IMR-90 (cell line): ENCODE results near the gene HS3ST5. TPM values are rescaled to one million over a fixed set of nuclear protein-coding genes. Genes with fewer than 3 reads are reported as not detected.

Source experiments
- ATAC-seq: fragments of 200-7000 bp; cut with Tn5 transposase; 2 replicates; pipeline ENCODE4 v1.9.1; 2020; ENCODE audit warnings: low read depth, mild to moderate bottlenecking, moderate library complexity
- BruUV-seq: library from RNA; stranded (reverse); fragments of 400-500 nt; replicated peaks from 2 replicates; lab custom pipeline; 2021; lab: Mats Ljungman, UMichigan
- CTCF ChIA-PET: fragments of 300-600 bp; formaldehyde crosslinking; extraction: SDS; loops from one replicate; lab custom pipeline; 2021; ENCODE audit warnings: antibody characterized with exemption; lab: Yijun Ruan, JAX
- POLR2A ChIA-PET: fragments of 300-600 bp; sonication (Branson Sonifier 250); formaldehyde crosslinking; loops from one replicate; lab custom pipeline; 2022; ENCODE audit warnings: antibody characterized with exemption; ENCODE audit not compliant: unreplicated experiment; lab: Charles Lee
- DNase-seq: peaks from one replicate; pipeline ENCODE4 v3.0.0; 2013
- H2AFZ ChIP-seq: replicated peaks from 2 replicates; pipeline ENCODE3; 2013; ENCODE audit warnings: low read length, mild to moderate bottlenecking; ENCODE audit not compliant: poor library complexity
- H2AK5ac ChIP-seq: 2 replicates; pipeline ENCODE4 v1.6.1; 2013; ENCODE audit warnings: low read depth, low read length, inconsistent platforms
- H2AK9ac ChIP-seq: replicated peaks from 2 replicates; pipeline ENCODE3; 2013; ENCODE audit warnings: mild to moderate bottlenecking, low read depth, low read length, moderate library complexity; ENCODE audit not compliant: poor library complexity
- H2BK120ac ChIP-seq: 2 replicates; pipeline ENCODE4 v1.6.1; 2013; ENCODE audit warnings: low read depth, low read length, inconsistent platforms
- H2BK15ac ChIP-seq: 3 replicates; pipeline ENCODE4 v1.6.1; 2013; ENCODE audit warnings: low read depth, low read length, inconsistent platforms
- H2BK20ac ChIP-seq: 2 replicates; pipeline ENCODE4 v1.6.1; 2013; ENCODE audit warnings: low read depth, mild to moderate bottlenecking, inconsistent platforms, low read length, moderate library complexity
- H2BK5ac ChIP-seq: 2 replicates; pipeline ENCODE4 v1.6.1; 2013; ENCODE audit warnings: mild to moderate bottlenecking, low read depth, low read length, inconsistent platforms; ENCODE audit not compliant: poor library complexity, severe bottlenecking
- H3K14ac ChIP-seq: replicated peaks from 2 replicates; pipeline ENCODE4 v1.6.1; 2013; ENCODE audit warnings: low read depth, low read length, inconsistent platforms
- H3K18ac ChIP-seq: 2 replicates; pipeline ENCODE4 v1.6.1; 2013; ENCODE audit warnings: low read depth, low read length, control low read depth
- H3K23ac ChIP-seq: 2 replicates; pipeline ENCODE4 v1.6.1; 2013; ENCODE audit warnings: low read depth, low read length, inconsistent platforms
- H3K27ac ChIP-seq: 2 replicates; pipeline ENCODE4 v1.5.1; 2013; ENCODE audit warnings: mild to moderate bottlenecking, control low read depth, low read length; ENCODE audit not compliant: insufficient read depth
- H3K27me3 ChIP-seq: 2 replicates; pipeline ENCODE4 v1.6.1; 2013; ENCODE audit warnings: low read length; ENCODE audit not compliant: control insufficient read depth, insufficient read depth
- H3K36me3 ChIP-seq: 2 replicates; pipeline ENCODE4 v1.6.1; 2013; ENCODE audit warnings: low read length, mixed read lengths; ENCODE audit not compliant: control insufficient read depth, insufficient read depth
- H3K4ac ChIP-seq: 2 replicates; pipeline ENCODE4 v1.6.1; 2013; ENCODE audit warnings: low read depth, low read length, inconsistent platforms
- H3K4me1 ChIP-seq: 2 replicates; pipeline ENCODE4 v1.6.1; 2013; ENCODE audit warnings: low read length, mixed read lengths; ENCODE audit not compliant: control insufficient read depth, insufficient read depth
- H3K4me2 ChIP-seq: 2 replicates; pipeline ENCODE4 v1.6.1; 2013; ENCODE audit warnings: low read depth, mild to moderate bottlenecking, control low read depth, low read length, moderate library complexity
- H3K4me3 ChIP-seq: 2 replicates; pipeline ENCODE4 v1.5.1; 2013; ENCODE audit warnings: low read depth, mild to moderate bottlenecking, control low read depth, low read length, moderate library complexity; ENCODE audit not compliant: insufficient read depth
- H3K56ac ChIP-seq: 2 replicates; pipeline ENCODE4 v1.6.1; 2013; ENCODE audit warnings: low read length, inconsistent platforms; ENCODE audit not compliant: insufficient read depth; ENCODE audit errors: extremely low read depth
- H3K79me1 ChIP-seq, 2 experiments: 2 replicates each; pipeline ENCODE4 v1.6.1; 2013; ENCODE audit warnings: low read length in 2 of 2, inconsistent platforms in 1 of 2, low read depth in 1 of 2
- H3K9ac ChIP-seq: 2 replicates; pipeline ENCODE4 v1.6.1; 2013; ENCODE audit warnings: low read depth, low read length, control low read depth
- H3K9me1 ChIP-seq: 2 replicates; pipeline ENCODE4 v1.6.1; 2013; ENCODE audit warnings: low read length, inconsistent platforms; ENCODE audit not compliant: insufficient read depth
- H3K9me3 ChIP-seq: 2 replicates; pipeline ENCODE4 v1.6.1; 2013; ENCODE audit warnings: low read length; ENCODE audit not compliant: control insufficient read depth, insufficient read depth
- H4K20me1 ChIP-seq: 2 replicates; pipeline ENCODE4 v1.6.1; 2013; ENCODE audit warnings: low read length, inconsistent platforms; ENCODE audit not compliant: insufficient read depth
- H4K5ac ChIP-seq: 2 replicates; pipeline ENCODE4 v1.6.1; 2013; ENCODE audit warnings: mild to moderate bottlenecking, low read depth, low read length, control low read depth
- H4K8ac ChIP-seq, 2 experiments: 2 replicates each; pipeline ENCODE4 v1.6.1; 2013; ENCODE audit warnings: low read depth in 2 of 2, low read length in 2 of 2, control low read depth in 1 of 2, inconsistent platforms in 1 of 2
- H4K91ac ChIP-seq: 2 replicates; pipeline ENCODE4 v1.6.1; 2013; ENCODE audit warnings: low read depth, low read length, inconsistent platforms; ENCODE audit not compliant: insufficient read depth
- CEBPB ChIP-seq: IDR thresholded peaks from 2 replicates; pipeline ENCODE4 v1.6.1; 2012; ENCODE audit warnings: low read depth, low read length, improper control_type of control experiment
- CTCF ChIP-seq: conservative IDR thresholded peaks from 2 replicates; pipeline ENCODE4 v1.5.1; 2012; ENCODE audit warnings: mild to moderate bottlenecking, low read depth, low read length, improper control_type of control experiment
- FOS ChIP-seq: fragments of 150-350 bp; IDR thresholded peaks from 2 replicates; pipeline ENCODE4 v1.6.1; 2016; ENCODE audit warnings: low read depth, low read length
- MAFK ChIP-seq: IDR thresholded peaks from 2 replicates; pipeline ENCODE4 v1.6.1; 2012; ENCODE audit warnings: low read depth, low read length, improper control_type of control experiment
- MXI1 ChIP-seq: IDR thresholded peaks from 2 replicates; pipeline ENCODE4 v1.6.1; 2012; ENCODE audit warnings: low read depth, mild to moderate bottlenecking, low read length, moderate library complexity, borderline replicate concordance
- RAD21 ChIP-seq: IDR thresholded peaks from 2 replicates; pipeline ENCODE4 v1.6.1; 2012; ENCODE audit warnings: low read length, improper control_type of control experiment
- RCOR1 ChIP-seq: IDR thresholded peaks from 2 replicates; pipeline ENCODE4 v1.6.1; 2012; ENCODE audit warnings: mild to moderate bottlenecking, low read length, improper control_type of control experiment; ENCODE audit not compliant: insufficient replicate concordance
- SMC3 ChIP-seq: fragments of 150-350 bp; IDR thresholded peaks from 2 replicates; pipeline ENCODE4 v1.6.1; 2016; ENCODE audit warnings: low read depth, mild to moderate bottlenecking, antibody characterized with exemption, low read length, moderate library complexity
- WGBS, 2 experiments: methylation state at CpG; one replicate each; pipeline versions ENCODE4 v1.1.5 to v1.1.7; 2013; ENCODE audit warnings: missing lambda C conversion rate in 2 of 2; ENCODE audit not compliant: insufficient read length in 1 of 2; ENCODE audit errors: extremely low coverage in 2 of 2; 5-methylcytosine and 5-hydroxymethylcytosine counted together
- dilution Hi-C: fragments of 300-500 bp; cut with HindIII; formaldehyde crosslinking; loops from one replicate; pipeline ENCODE4 v1.14.3; 2018; ENCODE audit warnings: low sequenced_read_pairs; ENCODE audit not compliant: unreplicated experiment
- in situ Hi-C: fragments of 300-500 bp; cut with MboI; formaldehyde crosslinking; loops from 3 replicates; pipeline ENCODE4 v1.14.3; 2019; ENCODE audit warnings: low sequenced_read_pairs, inconsistent platforms, mixed read lengths
- intact Hi-C: fragments of 100-400 bp; cut with micrococcal nuclease; formaldehyde crosslinking; loops from 2 replicates; pipeline ENCODE4 v1.10.0; 2022
- polyA plus RNA-seq, 3 experiments: library from polyadenylated mRNA; depleted of rRNA; stranded (reverse); fragments of >200 nt; gene quantifications; 2 replicates each; pipeline ENCODE4 v1.2.3, GENCODE V29; 2012; ENCODE audit warnings: low replicate concordance in 1 of 3
- total RNA-seq: library from RNA; depleted of rRNA; stranded (reverse); fragments of >200 nt; gene quantifications from 2 replicates; pipeline ENCODE4 v1.2.3, GENCODE V29; 2012
- TF ChIP-seq, protein P1 (sequence below): fragments of 150-350 bp; IDR thresholded peaks from 2 replicates; pipeline ENCODE4 v1.6.1; 2017; ENCODE audit warnings: mild to moderate bottlenecking, antibody characterized with exemption, low read length, low read depth

HS3ST5 gene
- total and polyA plus RNA-seq, 2 of the 4 experiments (the other 2 are of a cell fraction): not detected

GRCh38 chr6:114272582-114272981 lies 70.2 kb downstream of the HS3ST5 start:
- Histone ChIP-seq H3K18ac (no peak overlapping the region), H2AK9ac (no peak overlapping the region), H3K9me3 (no peaks in the 10 kb centered on the region), H3K4ac (no peak overlapping the region), H2AK5ac (no peak overlapping the region), H2BK5ac (no peak overlapping the region), H3K4me1 (no peaks in the 10 kb centered on the region), H3K56ac (no peak overlapping the region), H3K79me1 (no peaks in the 10 kb centered on the region), H3K9me1 (no peaks in the 10 kb centered on the region), H4K5ac (no peak overlapping the region), H3K4me3 (no peak overlapping the region), H2AFZ (no peak overlapping the region), H2BK15ac (no peak overlapping the region), H3K36me3 (no peaks in the 10 kb centered on the region), H2BK20ac (no peak overlapping the region), H3K4me2 (no peak overlapping the region), H4K8ac (no peak overlapping the region), H3K27ac (no peak overlapping the region), H3K14ac (no peak overlapping the region), H3K9ac (no peak overlapping the region), H4K20me1 (no peaks in the 10 kb centered on the region), H3K27me3 (no peaks in the 10 kb centered on the region), H2BK120ac (no peak overlapping the region), H4K91ac (no peak overlapping the region), H3K23ac (no peak overlapping the region)
- TF ChIP-seq RCOR1 (no peak), MAFK (no peak), CTCF (no peak), FOS (no peak), RAD21 (no peak), MXI1 (no peak), SMC3 (no peak), CEBPB (no peak)
- TF ChIP-seq, protein P1, sequence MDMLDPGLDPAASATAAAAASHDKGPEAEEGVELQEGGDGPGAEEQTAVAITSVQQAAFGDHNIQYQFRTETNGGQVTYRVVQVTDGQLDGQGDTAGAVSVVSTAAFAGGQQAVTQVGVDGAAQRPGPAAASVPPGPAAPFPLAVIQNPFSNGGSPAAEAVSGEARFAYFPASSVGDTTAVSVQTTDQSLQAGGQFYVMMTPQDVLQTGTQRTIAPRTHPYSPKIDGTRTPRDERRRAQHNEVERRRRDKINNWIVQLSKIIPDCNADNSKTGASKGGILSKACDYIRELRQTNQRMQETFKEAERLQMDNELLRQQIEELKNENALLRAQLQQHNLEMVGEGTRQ: no peak
- DNase-seq (no peak), ATAC-seq (no peak)
- no TSS peak for BruUV-seq
- POLR2A ChIA-PET: no interaction called here
- in situ Hi-C loops (no loop called here), intact Hi-C loops (no loop called here), dilution Hi-C loops (no loop called here)
- WGBS, 2 experiments: 0% methylated on average over 1 of the region's 3 CpGs; no CpG with 5 or more reads in 1 of the 2 experiments
- CTCF ChIA-PET: no interaction called here
